Activated CD8-positive, alpha-beta memory T cell treated with anti-CD3 and anti-CD28 coated beads, Interleukin-2, amount 50 U/mL, for 4 hours (primary cell): ENCODE measurements around the gene CLDN3.
A peak's percentile ranks its signal among the peaks of the same experiment; 100 is the strongest.
"Not testable (repeated sequence)": the region's sequence is repeated elsewhere in the genome, so short reads cannot be mapped to it uniquely, and the experiment has no call there.

Source experiments
- DNase-seq: peaks from one replicate; pipeline ENCODE4 v3.0.0-alpha.2; 2020

Gene CLDN3

GRCh38 chr7:73770002-73770859 is at the start of gene CLDN3:
Gene CLDN3, minus strand, starts transcription at chr7:73770270. Its CDS starts 221 bp downstream, at chr7:73770049.
- DNase-seq = no peak

- no peak for DNase-seq
Measured at GRCh38 chr7:73817121-73817520, 47.1 kb upstream of the CLDN3 start.

GRCh38 chr7:73815436-73815835 is 45.4 kb upstream of the CLDN3 start:
- no peak for DNase-seq

GRCh38 chr7:73812996-73813395 is 42.9 kb upstream of the CLDN3 start:
- DNase-seq = no peak

- peak; percentile 38 for DNase-seq
Measured at GRCh38 chr7:73811760-73812168, 41.7 kb upstream of the CLDN3 start.

- DNase-seq = no peak
Measured at GRCh38 chr7:73810998-73811360, 40.9 kb upstream of the CLDN3 start.

- DNase-seq = no peak
Measured at GRCh38 chr7:73809467-73809951, 39.4 kb upstream of the CLDN3 start.

- DNase-seq = no peak
Measured at GRCh38 chr7:73802459-73802858, 32.4 kb upstream of the CLDN3 start.

- no peak for DNase-seq
Measured at GRCh38 chr7:73801577-73801976, 31.5 kb upstream of the CLDN3 start.

GRCh38 chr7:73799282-73800141 is 29.4 kb upstream of the CLDN3 start:
- DNase-seq = no peak

GRCh38 chr7:73797176-73797575 is 27.1 kb upstream of the CLDN3 start:
- DNase-seq = not testable (repeated sequence)

- not testable (repeated sequence) for DNase-seq
Measured at GRCh38 chr7:73796656-73797055, 26.6 kb upstream of the CLDN3 start.

- DNase-seq = not testable (repeated sequence)
Measured at GRCh38 chr7:73795188-73795587, 25.1 kb upstream of the CLDN3 start.

GRCh38 chr7:73791170-73791690 is 21.2 kb upstream of the CLDN3 start:
- DNase-seq = not testable (repeated sequence)

GRCh38 chr7:73789051-73789450 is 19.0 kb upstream of the CLDN3 start:
- no peak for DNase-seq

GRCh38 chr7:73787786-73788048 is 17.6 kb upstream of the CLDN3 start:
- DNase-seq = not testable (repeated sequence)

- no peak for DNase-seq
Measured at GRCh38 chr7:73786588-73786987, 16.5 kb upstream of the CLDN3 start.

GRCh38 chr7:73779517-73779916 is 9.4 kb upstream of the CLDN3 start:
- DNase-seq = no peak

GRCh38 chr7:73778801-73779389 is 8.8 kb upstream of the CLDN3 start:
- DNase-seq = no peak

- DNase-seq = no peak
Measured at GRCh38 chr7:73774923-73775322, 4.9 kb upstream of the CLDN3 start.

- no peak for DNase-seq
Measured at GRCh38 chr7:73773700-73774517, 3.8 kb upstream of the CLDN3 start.
